ENCODE data around the gene STARD5.

GRCh38 chr15:81326466-81327212 lies 2.7 kb upstream of the STARD5 start:
- TF ChIP-seq CTCF (IDR thresholded peaks at IDR 0.05) (no peak), ZFX (IDR thresholded peaks at IDR 0.05; ENCODE audit: borderline replicate concordance) (no peak)
